K562 (cell line): Measurements from ENCODE around the gene FAM50A.

ENCODE experiments used
- EZH2 ChIP-seq: IDR thresholded peaks from 2 replicates; pipeline ENCODE4 v1.6.1; 2012; ENCODE audit warnings: low read depth, mild to moderate bottlenecking, inconsistent platforms, low read length, borderline replicate concordance
- NKRF ChIP-seq: fragments of 450-650 bp; IDR thresholded peaks from 2 replicates; pipeline ENCODE4 v1.6.1; 2016; ENCODE audit warnings: borderline replicate concordance
- POLR2AphosphoS5 ChIP-seq: IDR thresholded peaks from 2 replicates; pipeline ENCODE4 v1.6.1; 2011; ENCODE audit warnings: mild to moderate bottlenecking, low read depth, low read length, moderate library complexity; ENCODE audit not compliant: control insufficient read depth, insufficient read depth
- ZMIZ1 ChIP-seq, 2 experiments: fragments of 150-350 bp in 1 of 2; IDR thresholded peaks; 2 replicates each; pipeline ENCODE4 v1.6.1; 2012 to 2016; ENCODE audit warnings: low read depth in 2 of 2, low read length in 2 of 2, mild to moderate bottlenecking in 1 of 2, moderate library complexity in 1 of 2

- TF ChIP-seq POLR2AphosphoS5 (no peak), NKRF (no peak), ZMIZ1 (IDR thresholded peaks at IDR 0.05; ENCODE audit: low read depth in 2 of 2, low read length in 2 of 2) (no peak), EZH2 (no peak)
These were observed 41.5 kb downstream of the FAM50A start for GRCh38 chrX:154485150-154486051.
